ENCODE results near the gene ABCA4. TPM values are rescaled to one million over a fixed set of nuclear protein-coding genes. Genes with fewer than 3 reads are reported as not detected.

ABCA4 gene
- total and polyA plus RNA-seq, 4 experiments from 2014 or later: not detected

- peaks cover 3% of the 10 kb centered on the region for H3K4me1 ChIP-seq (ENCODE audit: insufficient read depth, low read length)
- no peak overlapping the region for H3K27ac ChIP-seq (ENCODE audit: low read depth, low read length)
- no peaks in the 10 kb centered on the region for H3K27me3 ChIP-seq (ENCODE audit: insufficient read depth, low read length)
- Mint-ChIP-seq H3K9me3 (no peaks in the 10 kb centered on the region), H3K27ac (no peak overlapping the region), H3K4me3 (no peak overlapping the region), H3K36me3 (no peaks in the 10 kb centered on the region), H3K27me3 (peaks cover 14 to 18% of the 10 kb centered on the region in 2 donors), H3K4me1 (peaks cover 3 to 5% (median 4%) of the 10 kb centered on the region in 4 donors)
- POLR2A ChIA-PET (ENCODE audit: partially characterized antibody): no interaction called here
- no peak overlapping the region for H3K4me3 ChIP-seq (ENCODE audit: low read length in 2 of 2)
- intact Hi-C loops (cut with micrococcal nuclease): no loop called here
- H3K36me3 ChIP-seq (ENCODE audit: insufficient read depth, low read length): no peaks in the 10 kb centered on the region
- no peaks in the 10 kb centered on the region for H3K9me3 ChIP-seq (ENCODE audit: control insufficient read depth in 1 of 2, low read length in 2 of 2)
- CTCF ChIA-PET (ENCODE audit: partially characterized antibody): no interaction called here
- no peak for DNase-seq
Measured at GRCh38 chr1:94087193-94087592, 33.8 kb downstream of the ABCA4 start.

- Histone ChIP-seq H3K36me3 (ENCODE audit: insufficient read depth, low read length) (no peaks in the 10 kb centered on the region), H3K27me3 (ENCODE audit: insufficient read depth, low read length) (no peaks in the 10 kb centered on the region), H3K4me1 (ENCODE audit: insufficient read depth, low read length) (no peaks in the 10 kb centered on the region), H3K4me3 (ENCODE audit: low read length in 2 of 2) (no peak overlapping the region), H3K27ac (ENCODE audit: low read depth, low read length) (no peak overlapping the region), H3K9me3 (ENCODE audit: control insufficient read depth in 1 of 2, low read length in 2 of 2) (no peaks in the 10 kb centered on the region)
- H3K4me1 Mint-ChIP-seq: peaks cover 0 to 1% (median 0%) of the 10 kb centered on the region in 4 donors
- H3K27ac Mint-ChIP-seq: no peak overlapping the region
- ChIA-PET POLR2A (ENCODE audit: partially characterized antibody) (no interaction called here), CTCF (ENCODE audit: partially characterized antibody) (interaction anchor here (1.0 kb wide), 1 partner anchor 379 kb away, joined by 3 read pairs; no protein-coding TSS in a partner anchor)
- no peaks in the 10 kb centered on the region for H3K9me3 Mint-ChIP-seq
- H3K4me3 Mint-ChIP-seq: no peak overlapping the region
- no peak for DNase-seq
- no peaks in the 10 kb centered on the region for H3K36me3 Mint-ChIP-seq
- H3K27me3 Mint-ChIP-seq: peaks cover 9 to 12% of the 10 kb centered on the region in 2 donors
- intact Hi-C loops (cut with micrococcal nuclease): no loop called here
Measured at GRCh38 chr1:94084547-94084946, 36.4 kb downstream of the ABCA4 start.

GRCh38 chr1:94084085-94084484 lies 36.9 kb downstream of the ABCA4 start:
- Mint-ChIP-seq H3K4me1 (peaks cover 0 to 1% (median 0%) of the 10 kb centered on the region in 4 donors), H3K9me3 (no peaks in the 10 kb centered on the region), H3K27ac (no peak overlapping the region), H3K4me3 (no peak overlapping the region), H3K36me3 (no peaks in the 10 kb centered on the region), H3K27me3 (peaks cover 9 to 12% of the 10 kb centered on the region in 2 donors)
- no peaks in the 10 kb centered on the region for H3K27me3 ChIP-seq (ENCODE audit: insufficient read depth, low read length)
- CTCF ChIA-PET (ENCODE audit: partially characterized antibody): interaction anchor here (1.0 kb wide), 1 partner anchor 379 kb away, joined by 3 read pairs; no protein-coding TSS in a partner anchor
- H3K4me3 ChIP-seq (ENCODE audit: low read length in 2 of 2): no peak overlapping the region
- POLR2A ChIA-PET (ENCODE audit: partially characterized antibody): no interaction called here
- no peaks in the 10 kb centered on the region for H3K9me3 ChIP-seq (ENCODE audit: control insufficient read depth in 1 of 2, low read length in 2 of 2)
- intact Hi-C loops (cut with micrococcal nuclease): no loop called here
- H3K4me1 ChIP-seq (ENCODE audit: insufficient read depth, low read length): no peaks in the 10 kb centered on the region
- H3K36me3 ChIP-seq (ENCODE audit: insufficient read depth, low read length): no peaks in the 10 kb centered on the region
- no peak overlapping the region for H3K27ac ChIP-seq (ENCODE audit: low read depth, low read length)
- no peak for DNase-seq

GRCh38 chr1:94083681-94084080 lies 37.3 kb downstream of the ABCA4 start:
- POLR2A ChIA-PET (ENCODE audit: partially characterized antibody): no interaction called here

GRCh38 chr1:94081566-94082344 lies 39.2 kb downstream of the ABCA4 start:
- Histone ChIP-seq H3K4me1 (ENCODE audit: insufficient read depth, low read length) (no peaks in the 10 kb centered on the region), H3K4me3 (ENCODE audit: low read length in 2 of 2) (no peak overlapping the region), H3K27me3 (ENCODE audit: insufficient read depth, low read length) (no peaks in the 10 kb centered on the region), H3K9me3 (ENCODE audit: control insufficient read depth in 1 of 2, low read length in 2 of 2) (no peaks in the 10 kb centered on the region), H3K36me3 (ENCODE audit: insufficient read depth, low read length) (no peaks in the 10 kb centered on the region), H3K27ac (ENCODE audit: low read depth, low read length) (no peak overlapping the region)
- Mint-ChIP-seq H3K27me3 (peaks cover 2 to 6% of the 10 kb centered on the region in 2 donors), H3K9me3 (no peaks in the 10 kb centered on the region), H3K27ac (no peak overlapping the region), H3K4me3 (no peak overlapping the region), H3K4me1 (peaks cover 0 to 1% (median 0%) of the 10 kb centered on the region in 4 donors), H3K36me3 (no peaks in the 10 kb centered on the region)
- no peak for DNase-seq
- POLR2A ChIA-PET (ENCODE audit: partially characterized antibody): no interaction called here
- CTCF ChIA-PET (ENCODE audit: partially characterized antibody): no interaction called here
- intact Hi-C loops (cut with micrococcal nuclease): no loop called here

More at GRCh38 chr1:94083681-94084080, 37.3 kb downstream of the ABCA4 start:
- CTCF ChIA-PET (ENCODE audit: partially characterized antibody): interaction anchor here (1.0 kb wide), 1 partner anchor 380 kb away, joined by 3 read pairs; no protein-coding TSS in a partner anchor
- Mint-ChIP-seq H3K27ac (no peak overlapping the region), H3K4me1 (peaks cover 0 to 1% (median 0%) of the 10 kb centered on the region in 4 donors), H3K27me3 (peaks cover 9 to 11% of the 10 kb centered on the region in 2 donors), H3K36me3 (no peaks in the 10 kb centered on the region), H3K9me3 (no peaks in the 10 kb centered on the region), H3K4me3 (no peak overlapping the region)
- no peak for DNase-seq
- Histone ChIP-seq H3K27ac (ENCODE audit: low read depth, low read length) (no peak overlapping the region), H3K36me3 (ENCODE audit: insufficient read depth, low read length) (no peaks in the 10 kb centered on the region), H3K4me3 (ENCODE audit: low read length in 2 of 2) (no peak overlapping the region), H3K9me3 (ENCODE audit: control insufficient read depth in 1 of 2, low read length in 2 of 2) (no peaks in the 10 kb centered on the region), H3K27me3 (ENCODE audit: insufficient read depth, low read length) (no peaks in the 10 kb centered on the region), H3K4me1 (ENCODE audit: insufficient read depth, low read length) (no peaks in the 10 kb centered on the region)
- intact Hi-C loops (cut with micrococcal nuclease): no loop called here

- no peak for DNase-seq
- no peak overlapping the region for H3K4me3 Mint-ChIP-seq
- no peaks in the 10 kb centered on the region for H3K27me3 ChIP-seq (ENCODE audit: insufficient read depth, low read length)
- no peaks in the 10 kb centered on the region for H3K9me3 Mint-ChIP-seq
- H3K27me3 Mint-ChIP-seq: peaks cover 4 to 6% of the 10 kb centered on the region in 2 donors
- no peaks in the 10 kb centered on the region for H3K4me1 ChIP-seq (ENCODE audit: insufficient read depth, low read length)
- CTCF ChIA-PET (ENCODE audit: partially characterized antibody): interaction anchor here (0.9 kb wide), 1 partner anchor 40 kb away, joined by 3 read pairs; no protein-coding TSS in a partner anchor
- H3K4me1 Mint-ChIP-seq: peaks cover 0 to 1% (median 0%) of the 10 kb centered on the region in 4 donors
- no peak overlapping the region for H3K27ac Mint-ChIP-seq
- intact Hi-C loops (cut with micrococcal nuclease): no loop called here
- no peak overlapping the region for H3K27ac ChIP-seq (ENCODE audit: low read depth, low read length)
- H3K36me3 Mint-ChIP-seq: no peaks in the 10 kb centered on the region
- H3K4me3 ChIP-seq (ENCODE audit: low read length in 2 of 2): no peak overlapping the region
- no peaks in the 10 kb centered on the region for H3K36me3 ChIP-seq (ENCODE audit: insufficient read depth, low read length)
- H3K9me3 ChIP-seq (ENCODE audit: control insufficient read depth in 1 of 2, low read length in 2 of 2): no peaks in the 10 kb centered on the region
- POLR2A ChIA-PET (ENCODE audit: partially characterized antibody): no interaction called here
Measured at GRCh38 chr1:94079989-94080388, 41.0 kb downstream of the ABCA4 start.

- H3K4me3 Mint-ChIP-seq: no peak overlapping the region
- no peak overlapping the region for H3K27ac ChIP-seq (ENCODE audit: low read depth, low read length)
- H3K4me1 ChIP-seq (ENCODE audit: insufficient read depth, low read length): no peaks in the 10 kb centered on the region
- no peaks in the 10 kb centered on the region for H3K9me3 ChIP-seq (ENCODE audit: control insufficient read depth in 1 of 2, low read length in 2 of 2)
- CTCF ChIA-PET (ENCODE audit: partially characterized antibody): no interaction called here
- H3K27me3 ChIP-seq (ENCODE audit: insufficient read depth, low read length): no peaks in the 10 kb centered on the region
- peaks cover 0 to 1% (median 0%) of the 10 kb centered on the region in 4 donors for H3K4me1 Mint-ChIP-seq
- H3K4me3 ChIP-seq (ENCODE audit: low read length in 2 of 2): no peak overlapping the region
- intact Hi-C loops (cut with micrococcal nuclease): no loop called here
- no peak overlapping the region for H3K27ac Mint-ChIP-seq
- H3K36me3 Mint-ChIP-seq: no peaks in the 10 kb centered on the region
- peaks cover 4 to 9% of the 10 kb centered on the region in 2 donors for H3K27me3 Mint-ChIP-seq
- no peaks in the 10 kb centered on the region for H3K36me3 ChIP-seq (ENCODE audit: insufficient read depth, low read length)
- DNase-seq: no peak
- POLR2A ChIA-PET (ENCODE audit: partially characterized antibody): no interaction called here
- H3K9me3 Mint-ChIP-seq: no peaks in the 10 kb centered on the region
Measured at GRCh38 chr1:94079080-94079940, 41.6 kb downstream of the ABCA4 start.
